K562 (cell line): ENCODE measurements around the gene LDLRAD1. TPM values are rescaled to one million over a fixed set of nuclear protein-coding genes. Genes with fewer than 3 reads are reported as not detected.

Experiments
- BACH1 ChIP-seq: fragments of 200-800 bp; sonication (Bioruptor generic); IDR thresholded peaks from 2 replicates; pipeline ENCODE4 v1.6.1; 2016; ENCODE audit warnings: missing genetic modification characterization, missing compliant biosample characterization
- EP300 ChIP-seq: IDR thresholded peaks from 2 replicates; pipeline ENCODE4 v1.6.1; 2012; ENCODE audit warnings: low read length, improper control_type of control experiment
- FOXA1 ChIP-seq: fragments of 450-650 bp; IDR thresholded peaks from 2 replicates; pipeline ENCODE4 v1.6.1; 2016; ENCODE audit warnings: mild to moderate bottlenecking, borderline replicate concordance
- FOXP1 ChIP-seq: sonication (generic); formaldehyde crosslinking; IDR thresholded peaks from 2 replicates; pipeline ENCODE4 v1.8.0; 2022; ENCODE audit warnings: mild to moderate bottlenecking, missing genetic modification reagents
- GABPB1 ChIP-seq: sonication (generic); formaldehyde crosslinking; IDR thresholded peaks from 2 replicates; pipeline ENCODE4 v1.8.0; 2022; ENCODE audit warnings: mild to moderate bottlenecking, missing genetic modification reagents
- HDGF ChIP-seq: fragments of 450-650 bp; IDR thresholded peaks from 2 replicates; pipeline ENCODE4 v1.6.1; 2016
- JUNB ChIP-seq: fragments of 450-650 bp; formaldehyde crosslinking; conservative IDR thresholded peaks from 2 replicates; pipeline ENCODE4 v1.4.0; 2020; ENCODE audit warnings: mild to moderate bottlenecking
- MECOM ChIP-seq: fragments of 250-450 bp; sonication (Bioruptor Pico); IDR thresholded peaks from 2 replicates; pipeline ENCODE4 v1.8.0; 2022; ENCODE audit warnings: inconsistent platforms
- MYBL2 ChIP-seq, 2 experiments: fragments of 450-650 bp in 1 of 2; sonication (generic) in 1 of 2; formaldehyde crosslinking in 1 of 2; IDR thresholded peaks; 2 replicates each; pipeline versions ENCODE4 v1.6.1 to v1.8.1; 2017 to 2022; ENCODE audit warnings: borderline replicate concordance in 1 of 2, inconsistent platforms in 1 of 2, low read depth in 1 of 2, mild to moderate bottlenecking in 1 of 2, missing genetic modification reagents in 1 of 2, moderate library complexity in 1 of 2
- OTX1 ChIP-seq: fragments of 450-650 bp; formaldehyde crosslinking; IDR thresholded peaks from 2 replicates; pipeline ENCODE4 v1.4.0; 2022; ENCODE audit warnings: mild to moderate bottlenecking
- RBM22 ChIP-seq: fragments of 200-400 bp; formaldehyde crosslinking; IDR thresholded peaks from 2 replicates; pipeline ENCODE4 v1.6.1; 2018; ENCODE audit warnings: low read length, low read depth; ENCODE audit not compliant: poor library complexity, severe bottlenecking
- RNF2 ChIP-seq: sonication (generic); IDR thresholded peaks from 2 replicates; pipeline ENCODE4 v1.6.1; 2016
- STAT5B ChIP-seq: fragments of 250-450 bp; sonication (Bioruptor Pico); IDR thresholded peaks from 2 replicates; pipeline ENCODE4 v1.8.0; 2021; ENCODE audit warnings: mild to moderate bottlenecking, inconsistent platforms
- TCF7L2 ChIP-seq: fragments of 150-350 bp; IDR thresholded peaks from 2 replicates; pipeline ENCODE4 v1.6.1; 2016; ENCODE audit warnings: low read depth, mild to moderate bottlenecking, low read length, moderate library complexity
- ZNF212 ChIP-seq: fragments of 450-650 bp; formaldehyde crosslinking; IDR thresholded peaks from 2 replicates; pipeline ENCODE4 v1.4.0; 2020; ENCODE audit warnings: mild to moderate bottlenecking
- polyA plus RNA-seq, 8 experiments: library from polyadenylated mRNA; depleted of rRNA in 4 of 8; stranded (reverse) in 5 of 8; unstranded in 3 of 8; fragments of >200 nt; fragmentation: Nextera tagmentation in 2 of 8; fragmentation: Illumina TruSeq in 1 of 8; extraction: Ambion mirVana in 2 of 8; extraction: Trizol in 1 of 8; gene quantifications; 2 replicates each; pipeline versions ENCODE4 v1.2.1 to v1.2.3, GENCODE V29; 2011 to 2014; ENCODE audit warnings: inconsistent platforms in 1 of 8, missing spikeins in 1 of 8
- total RNA-seq, 7 experiments: library from RNA; depleted of rRNA in 6 of 7; stranded (reverse); fragments of >200 nt in 6 of 7; fragmentation: Illumina TruSeq in 2 of 7; extraction: Trizol in 2 of 7; gene quantifications; 2 replicates each; pipeline versions ENCODE4 v1.2.1 to v1.2.3, GENCODE V29; 2011 to 2021; ENCODE audit warnings: low replicate concordance in 1 of 7
- TF ChIP-seq, protein P1 (sequence below): fragments of 200-600 bp; sonication (generic); IDR thresholded peaks from one replicate; pipeline ENCODE4 v1.6.1; 2012; ENCODE audit warnings: mild to moderate bottlenecking, low read depth, low read length, inconsistent platforms
- TF ChIP-seq, protein P2 (sequence below): fragments of 450-650 bp; IDR thresholded peaks from 2 replicates; pipeline ENCODE4 v1.6.1; 2016

The LDLRAD1 gene
- total and polyA plus RNA-seq, 9 of the 15 experiments (the other 6 are each of a cell fraction or from before 2014, with no cell fraction given): not detected

DNA sequence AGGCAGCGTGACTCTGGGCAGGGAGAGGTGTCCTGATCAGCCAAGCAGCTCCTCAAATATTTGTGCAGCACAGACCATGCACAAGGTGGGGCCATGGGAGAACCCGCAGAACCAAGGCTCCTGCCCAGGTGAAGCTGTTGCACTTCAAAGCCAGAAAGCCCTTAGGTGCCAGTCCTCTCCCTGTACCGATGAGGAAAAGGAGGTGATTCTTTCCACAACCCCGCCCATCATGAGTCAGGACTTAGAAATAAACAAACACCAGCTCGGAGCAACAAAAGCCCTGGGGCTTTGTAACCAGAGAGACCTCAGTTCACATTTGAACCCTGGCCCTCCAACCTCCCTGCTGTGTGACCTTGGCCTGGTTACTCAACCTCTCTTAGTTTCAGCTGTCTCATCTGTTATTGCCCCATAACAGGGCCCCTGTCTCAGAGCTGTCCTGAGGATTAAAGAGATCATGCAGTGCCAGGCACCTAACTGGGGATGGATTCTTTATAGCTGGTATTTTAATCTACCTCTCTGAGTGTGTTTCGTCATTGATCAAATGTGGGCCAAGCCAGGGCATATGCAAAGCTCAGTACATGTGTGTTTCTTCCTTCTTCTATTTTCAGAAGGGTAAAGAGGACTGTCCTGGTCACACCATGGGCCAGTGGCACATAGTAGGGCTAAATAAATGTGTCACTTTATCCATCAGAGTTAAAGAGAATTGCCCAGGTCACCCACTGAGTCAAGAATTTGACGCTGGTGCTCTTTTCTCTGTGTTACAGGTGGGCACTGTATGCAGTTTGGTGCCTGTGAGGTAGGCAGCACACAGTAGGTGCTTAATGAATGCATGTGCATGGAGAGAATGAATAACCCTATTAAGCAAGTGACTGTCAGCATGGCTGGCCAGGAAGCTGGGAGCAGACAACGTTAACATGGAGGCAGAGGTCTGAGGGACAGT lies 1.4 kb downstream of the LDLRAD1 start (continued):
- TF ChIP-seq, protein P1, sequence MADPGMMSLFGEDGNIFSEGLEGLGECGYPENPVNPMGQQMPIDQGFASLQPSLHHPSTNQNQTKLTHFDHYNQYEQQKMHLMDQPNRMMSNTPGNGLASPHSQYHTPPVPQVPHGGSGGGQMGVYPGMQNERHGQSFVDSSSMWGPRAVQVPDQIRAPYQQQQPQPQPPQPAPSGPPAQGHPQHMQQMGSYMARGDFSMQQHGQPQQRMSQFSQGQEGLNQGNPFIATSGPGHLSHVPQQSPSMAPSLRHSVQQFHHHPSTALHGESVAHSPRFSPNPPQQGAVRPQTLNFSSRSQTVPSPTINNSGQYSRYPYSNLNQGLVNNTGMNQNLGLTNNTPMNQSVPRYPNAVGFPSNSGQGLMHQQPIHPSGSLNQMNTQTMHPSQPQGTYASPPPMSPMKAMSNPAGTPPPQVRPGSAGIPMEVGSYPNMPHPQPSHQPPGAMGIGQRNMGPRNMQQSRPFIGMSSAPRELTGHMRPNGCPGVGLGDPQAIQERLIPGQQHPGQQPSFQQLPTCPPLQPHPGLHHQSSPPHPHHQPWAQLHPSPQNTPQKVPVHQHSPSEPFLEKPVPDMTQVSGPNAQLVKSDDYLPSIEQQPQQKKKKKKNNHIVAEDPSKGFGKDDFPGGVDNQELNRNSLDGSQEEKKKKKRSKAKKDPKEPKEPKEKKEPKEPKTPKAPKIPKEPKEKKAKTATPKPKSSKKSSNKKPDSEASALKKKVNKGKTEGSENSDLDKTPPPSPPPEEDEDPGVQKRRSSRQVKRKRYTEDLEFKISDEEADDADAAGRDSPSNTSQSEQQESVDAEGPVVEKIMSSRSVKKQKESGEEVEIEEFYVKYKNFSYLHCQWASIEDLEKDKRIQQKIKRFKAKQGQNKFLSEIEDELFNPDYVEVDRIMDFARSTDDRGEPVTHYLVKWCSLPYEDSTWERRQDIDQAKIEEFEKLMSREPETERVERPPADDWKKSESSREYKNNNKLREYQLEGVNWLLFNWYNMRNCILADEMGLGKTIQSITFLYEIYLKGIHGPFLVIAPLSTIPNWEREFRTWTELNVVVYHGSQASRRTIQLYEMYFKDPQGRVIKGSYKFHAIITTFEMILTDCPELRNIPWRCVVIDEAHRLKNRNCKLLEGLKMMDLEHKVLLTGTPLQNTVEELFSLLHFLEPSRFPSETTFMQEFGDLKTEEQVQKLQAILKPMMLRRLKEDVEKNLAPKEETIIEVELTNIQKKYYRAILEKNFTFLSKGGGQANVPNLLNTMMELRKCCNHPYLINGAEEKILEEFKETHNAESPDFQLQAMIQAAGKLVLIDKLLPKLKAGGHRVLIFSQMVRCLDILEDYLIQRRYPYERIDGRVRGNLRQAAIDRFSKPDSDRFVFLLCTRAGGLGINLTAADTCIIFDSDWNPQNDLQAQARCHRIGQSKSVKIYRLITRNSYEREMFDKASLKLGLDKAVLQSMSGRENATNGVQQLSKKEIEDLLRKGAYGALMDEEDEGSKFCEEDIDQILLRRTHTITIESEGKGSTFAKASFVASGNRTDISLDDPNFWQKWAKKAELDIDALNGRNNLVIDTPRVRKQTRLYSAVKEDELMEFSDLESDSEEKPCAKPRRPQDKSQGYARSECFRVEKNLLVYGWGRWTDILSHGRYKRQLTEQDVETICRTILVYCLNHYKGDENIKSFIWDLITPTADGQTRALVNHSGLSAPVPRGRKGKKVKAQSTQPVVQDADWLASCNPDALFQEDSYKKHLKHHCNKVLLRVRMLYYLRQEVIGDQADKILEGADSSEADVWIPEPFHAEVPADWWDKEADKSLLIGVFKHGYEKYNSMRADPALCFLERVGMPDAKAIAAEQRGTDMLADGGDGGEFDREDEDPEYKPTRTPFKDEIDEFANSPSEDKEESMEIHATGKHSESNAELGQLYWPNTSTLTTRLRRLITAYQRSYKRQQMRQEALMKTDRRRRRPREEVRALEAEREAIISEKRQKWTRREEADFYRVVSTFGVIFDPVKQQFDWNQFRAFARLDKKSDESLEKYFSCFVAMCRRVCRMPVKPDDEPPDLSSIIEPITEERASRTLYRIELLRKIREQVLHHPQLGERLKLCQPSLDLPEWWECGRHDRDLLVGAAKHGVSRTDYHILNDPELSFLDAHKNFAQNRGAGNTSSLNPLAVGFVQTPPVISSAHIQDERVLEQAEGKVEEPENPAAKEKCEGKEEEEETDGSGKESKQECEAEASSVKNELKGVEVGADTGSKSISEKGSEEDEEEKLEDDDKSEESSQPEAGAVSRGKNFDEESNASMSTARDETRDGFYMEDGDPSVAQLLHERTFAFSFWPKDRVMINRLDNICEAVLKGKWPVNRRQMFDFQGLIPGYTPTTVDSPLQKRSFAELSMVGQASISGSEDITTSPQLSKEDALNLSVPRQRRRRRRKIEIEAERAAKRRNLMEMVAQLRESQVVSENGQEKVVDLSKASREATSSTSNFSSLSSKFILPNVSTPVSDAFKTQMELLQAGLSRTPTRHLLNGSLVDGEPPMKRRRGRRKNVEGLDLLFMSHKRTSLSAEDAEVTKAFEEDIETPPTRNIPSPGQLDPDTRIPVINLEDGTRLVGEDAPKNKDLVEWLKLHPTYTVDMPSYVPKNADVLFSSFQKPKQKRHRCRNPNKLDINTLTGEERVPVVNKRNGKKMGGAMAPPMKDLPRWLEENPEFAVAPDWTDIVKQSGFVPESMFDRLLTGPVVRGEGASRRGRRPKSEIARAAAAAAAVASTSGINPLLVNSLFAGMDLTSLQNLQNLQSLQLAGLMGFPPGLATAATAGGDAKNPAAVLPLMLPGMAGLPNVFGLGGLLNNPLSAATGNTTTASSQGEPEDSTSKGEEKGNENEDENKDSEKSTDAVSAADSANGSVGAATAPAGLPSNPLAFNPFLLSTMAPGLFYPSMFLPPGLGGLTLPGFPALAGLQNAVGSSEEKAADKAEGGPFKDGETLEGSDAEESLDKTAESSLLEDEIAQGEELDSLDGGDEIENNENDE: no peak
- no peak for TF ChIP-seq HDGF
- TF ChIP-seq JUNB (CRISPR knock-in tag): no peak
- no peak for TF ChIP-seq FOXP1 (CRISPR knock-in tag)
- no peak for TF ChIP-seq MYBL2 (IDR thresholded peaks at IDR 0.05; ENCODE audit: low read depth)
- TF ChIP-seq MYBL2 (CRISPR knock-in tag; IDR thresholded peaks at IDR 0.05; ENCODE audit: borderline replicate concordance): no peak
- TF ChIP-seq EP300: no peak
- TF ChIP-seq BACH1 (tag): no peak
- TF ChIP-seq MECOM (CRISPR knock-in tag): no peak
- TF ChIP-seq RNF2: no peak
- TF ChIP-seq, protein P2, sequence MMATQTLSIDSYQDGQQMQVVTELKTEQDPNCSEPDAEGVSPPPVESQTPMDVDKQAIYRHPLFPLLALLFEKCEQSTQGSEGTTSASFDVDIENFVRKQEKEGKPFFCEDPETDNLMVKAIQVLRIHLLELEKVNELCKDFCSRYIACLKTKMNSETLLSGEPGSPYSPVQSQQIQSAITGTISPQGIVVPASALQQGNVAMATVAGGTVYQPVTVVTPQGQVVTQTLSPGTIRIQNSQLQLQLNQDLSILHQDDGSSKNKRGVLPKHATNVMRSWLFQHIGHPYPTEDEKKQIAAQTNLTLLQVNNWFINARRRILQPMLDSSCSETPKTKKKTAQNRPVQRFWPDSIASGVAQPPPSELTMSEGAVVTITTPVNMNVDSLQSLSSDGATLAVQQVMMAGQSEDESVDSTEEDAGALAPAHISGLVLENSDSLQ: no peak
- TF ChIP-seq RBM22: no peak
- no peak for TF ChIP-seq FOXA1
- TF ChIP-seq GABPB1 (CRISPR knock-in tag): no peak
- TF ChIP-seq ZNF212 (CRISPR knock-in tag): no peak
- TF ChIP-seq STAT5B (CRISPR knock-in tag): no peak
- TF ChIP-seq OTX1 (CRISPR knock-in tag): no peak
- TF ChIP-seq TCF7L2: no peak
